B cell (primary cell): ENCODE data around the gene LCE3A.

Experiments used
- CTCF ChIP-seq: fragments of 200-600 bp; IDR thresholded peaks from one replicate; pipeline ENCODE4 v1.8.0; 2022; ENCODE audit warnings: antibody characterized with exemption, mild to moderate bottlenecking
- EZH2 ChIP-seq: IDR thresholded peaks from 2 replicates; pipeline ENCODE4 v1.6.1; 2012; ENCODE audit warnings: borderline replicate concordance, low read depth, mild to moderate bottlenecking, moderate library complexity, low read length; ENCODE audit not compliant: insufficient read depth, poor library complexity, severe bottlenecking

- TF ChIP-seq CTCF: no peak
- TF ChIP-seq EZH2: no peak
These were observed 40.2 kb upstream of the LCE3A start, which contains the start of gene LCE2D for GRCh38 chr1:152663098-152663497.
